Left lung (tissue), 10 donors: ENCODE measurements around the gene TNFRSF11A. TPM values are rescaled to one million over a fixed set of nuclear protein-coding genes. Genes with fewer than 3 reads are reported as not detected.

Experiments used
- ATAC-seq: fragments of 200-7000 bp; cut with Tn5 transposase; one replicate; pipeline ENCODE4 v1.9.1; 2020; ENCODE audit warnings: moderate library complexity
- DNase-seq, 4 donors: peaks; one replicate each; pipeline ENCODE4 v3.0.0-alpha.2; 2013 to 2020
- H3K27ac ChIP-seq, 2 donors: fragments of 200-600 bp; sonication (generic) in 1 of 2; one replicate each; pipeline versions ENCODE4 v1.5.0 to v1.8.0; 2020 to 2021
- H3K27me3 ChIP-seq, 2 donors: fragments of 200-600 bp; sonication (generic) in 1 of 2; one replicate each; pipeline versions ENCODE4 v1.5.0 to v1.8.0; 2020 to 2021
- H3K36me3 ChIP-seq, 2 donors: fragments of 200-600 bp; sonication (generic) in 1 of 2; one replicate each; pipeline versions ENCODE4 v1.5.0 to v1.8.0; 2020 to 2021
- H3K4me1 ChIP-seq, 2 donors: fragments of 200-600 bp; one replicate each; pipeline ENCODE4 v1.8.0; 2021
- H3K4me3 ChIP-seq, 2 donors: fragments of 200-600 bp; sonication (generic) in 1 of 2; one replicate each; pipeline versions ENCODE4 v1.5.0 to v1.8.0; 2020 to 2021; ENCODE audit warnings: mild to moderate bottlenecking in 1 of 2
- H3K9me3 ChIP-seq, 2 donors: fragments of 200-600 bp; sonication (generic) in 1 of 2; one replicate each; pipeline versions ENCODE4 v1.5.0 to v1.8.0; 2020 to 2021
- CTCF ChIP-seq, 2 donors: fragments of 200-600 bp; sonication (generic) in 1 of 2; IDR thresholded peaks; one replicate each; pipeline versions ENCODE4 v1.5.0 to v1.8.0; 2021; ENCODE audit warnings: antibody characterized with exemption in 2 of 2
- intact Hi-C, 2 donors: fragments of 100-400 bp; cut with DNase I; formaldehyde crosslinking; loops; one replicate each; pipeline versions ENCODE4 v1.11.2 to v1.14.2; 2022
- polyA plus RNA-seq, 6 donors: library from polyadenylated mRNA; unstranded; fragments of 120-200 nt; gene quantifications; one replicate each; pipeline ENCODE4 v1.2.1, GENCODE V29; 2013; ENCODE audit not compliant: insufficient read length in 6 of 6
- total RNA-seq, 2 donors: library from RNA; stranded (reverse); fragmentation: NEBNext Ultra II Directional; extraction: Animal tissue kit (Norgen Biotek cat#: 25700); gene quantifications; one replicate each; pipeline ENCODE4 v1.2.1, GENCODE V29; 2021
- donor health status: DM: no; HTN: yes; CAD: no.
- donor health status: DM: no; HTN: no; CAD: no.

TNFRSF11A gene
- total and polyA plus RNA-seq, 8 donors, result 2.5 to 8.9 (median 4.2) TPM

DNA sequence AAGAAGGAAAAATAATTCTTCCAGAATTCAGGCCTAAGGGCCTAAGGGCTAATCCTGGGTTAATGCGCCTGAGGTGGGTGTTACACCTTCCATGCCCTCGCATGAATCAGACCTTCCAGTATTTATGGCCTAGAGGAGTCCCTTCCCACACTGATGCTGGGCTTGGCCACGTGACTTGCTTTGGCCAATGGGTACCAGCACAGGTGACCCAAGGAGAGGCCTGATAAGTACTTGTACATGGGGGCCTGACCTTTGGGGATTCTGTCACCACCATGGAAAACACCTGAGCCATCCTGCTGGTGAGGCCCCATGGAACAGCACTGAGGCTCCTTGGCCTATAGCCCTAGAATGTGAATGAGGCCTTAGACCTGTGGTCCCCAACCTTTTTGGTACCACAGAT is 79.8 kb downstream of the TNFRSF11A start:
- H3K4me1 ChIP-seq, result no peaks in the 10 kb centered on the region
- H3K4me3 ChIP-seq, result no peak overlapping the region
- no peaks in the 10 kb centered on the region for H3K9me3 ChIP-seq
- no peak overlapping the region for H3K27ac ChIP-seq
- intact Hi-C loops, result no loop called here
- H3K27me3 ChIP-seq, result no peaks in the 10 kb centered on the region
- ATAC-seq (no peak), DNase-seq (no peak)
- no peak for TF ChIP-seq CTCF (IDR thresholded peaks at IDR 0.05)
- H3K36me3 ChIP-seq, result no peaks in the 10 kb centered on the region

DNA sequence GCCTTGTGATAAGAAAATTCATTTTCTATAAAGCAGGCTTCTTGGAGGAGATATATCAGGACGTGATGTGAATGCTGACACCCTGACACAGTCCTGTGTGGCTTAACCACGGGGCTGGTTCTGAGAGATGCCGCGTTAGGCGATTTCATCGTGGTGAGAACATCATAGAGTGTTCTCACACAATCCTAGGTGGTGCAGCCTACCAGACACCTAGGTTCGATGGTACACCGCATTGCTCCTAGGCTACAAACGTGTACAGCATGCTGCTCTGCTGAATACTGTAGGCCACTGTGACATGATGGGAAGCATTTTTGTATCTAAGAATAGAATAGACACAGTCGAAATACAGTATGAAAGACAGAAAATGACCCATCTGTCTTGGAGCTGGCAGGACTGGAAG is 82.5 kb downstream of the TNFRSF11A start:
- H3K9me3 ChIP-seq, result peaks cover 0 to 4% of the 10 kb centered on the region in 2 donors
- no peak for TF ChIP-seq CTCF (IDR thresholded peaks at IDR 0.05)
- no peaks in the 10 kb centered on the region for H3K36me3 ChIP-seq
- H3K27me3 ChIP-seq, result no peaks in the 10 kb centered on the region
- H3K27ac ChIP-seq, result no peak overlapping the region
- no peak for DNase-seq
- no peaks in the 10 kb centered on the region for H3K4me1 ChIP-seq
- no peak overlapping the region for H3K4me3 ChIP-seq
- no peak for ATAC-seq
- intact Hi-C loops, result no loop called here

DNA sequence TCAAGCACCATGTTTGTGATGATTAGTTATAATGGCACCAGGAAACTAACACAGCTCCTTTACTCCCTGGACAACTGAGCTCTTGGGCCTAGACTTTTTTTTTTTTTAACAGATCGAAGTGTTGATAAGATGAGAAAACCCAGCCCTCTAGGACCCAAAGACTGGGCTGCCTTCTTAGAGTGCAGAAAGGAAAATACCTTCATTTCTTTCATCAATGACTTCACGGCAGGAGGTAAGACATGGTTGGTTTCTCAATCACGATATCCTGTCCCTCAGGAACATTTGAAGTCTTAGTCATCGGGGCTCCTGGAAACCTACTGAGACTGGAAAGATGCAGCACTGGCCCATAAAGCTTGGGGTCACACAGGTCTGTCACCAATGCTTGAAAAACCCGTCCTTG is 84.7 kb downstream of the TNFRSF11A start:
- intact Hi-C loops, result no loop called here
- H3K27me3 ChIP-seq, result no peaks in the 10 kb centered on the region
- no peak for DNase-seq
- ATAC-seq, result no peak
- no peak for TF ChIP-seq CTCF (IDR thresholded peaks at IDR 0.05)
- no peaks in the 10 kb centered on the region for H3K36me3 ChIP-seq
- H3K4me3 ChIP-seq, result no peak overlapping the region
- peaks cover 0 to 4% of the 10 kb centered on the region in 2 donors for H3K9me3 ChIP-seq
- H3K27ac ChIP-seq, result no peak overlapping the region
- H3K4me1 ChIP-seq, result no peaks in the 10 kb centered on the region

DNA sequence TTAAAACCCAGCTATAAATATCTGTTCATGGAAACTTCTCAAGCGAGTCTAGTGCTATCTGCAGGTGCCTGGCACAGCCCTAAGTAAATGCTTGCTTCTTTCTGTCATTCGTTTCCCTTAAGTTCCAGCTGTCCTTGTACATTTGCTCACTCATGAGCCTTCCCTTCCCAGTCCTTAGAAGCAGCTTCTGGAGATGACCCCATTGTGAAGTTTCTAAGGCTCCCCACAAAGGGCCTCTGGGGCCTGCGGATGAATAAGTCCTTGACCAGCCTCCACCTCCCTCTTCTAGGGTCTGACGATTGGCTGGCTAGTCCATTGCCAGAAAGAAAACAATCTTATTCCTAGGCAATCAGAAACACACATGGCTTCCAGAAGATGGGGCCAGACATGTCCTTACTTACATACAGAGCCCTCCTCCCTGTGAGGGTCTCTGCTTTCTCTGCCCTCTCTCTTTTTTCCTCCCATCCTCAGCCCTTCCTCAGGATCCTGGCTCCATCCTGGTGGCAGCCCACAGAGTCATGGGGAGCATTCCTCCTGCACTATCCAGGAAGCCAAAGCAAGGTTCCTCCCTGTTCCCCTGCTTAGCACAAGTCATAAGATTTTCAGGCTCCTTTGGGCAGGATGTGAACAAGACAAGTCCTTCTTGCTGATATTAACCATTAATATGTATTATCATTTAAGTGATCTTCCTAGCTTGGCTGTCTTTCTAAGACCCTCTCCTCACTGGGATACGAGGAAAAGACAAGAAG is 87.3 kb downstream of the TNFRSF11A start:
- ATAC-seq, result no peak
- Histone ChIP-seq H3K27me3 (no peaks in the 10 kb centered on the region), H3K4me1 (no peaks in the 10 kb centered on the region), H3K4me3 (no peak overlapping the region), H3K27ac (no peak overlapping the region), H3K9me3 (peaks cover 0 to 4% of the 10 kb centered on the region in 2 donors), H3K36me3 (no peaks in the 10 kb centered on the region)
- intact Hi-C loops, result no loop called here
- TF ChIP-seq CTCF (IDR thresholded peaks at IDR 0.05), result no peak
- DNase-seq, result no peak

DNA sequence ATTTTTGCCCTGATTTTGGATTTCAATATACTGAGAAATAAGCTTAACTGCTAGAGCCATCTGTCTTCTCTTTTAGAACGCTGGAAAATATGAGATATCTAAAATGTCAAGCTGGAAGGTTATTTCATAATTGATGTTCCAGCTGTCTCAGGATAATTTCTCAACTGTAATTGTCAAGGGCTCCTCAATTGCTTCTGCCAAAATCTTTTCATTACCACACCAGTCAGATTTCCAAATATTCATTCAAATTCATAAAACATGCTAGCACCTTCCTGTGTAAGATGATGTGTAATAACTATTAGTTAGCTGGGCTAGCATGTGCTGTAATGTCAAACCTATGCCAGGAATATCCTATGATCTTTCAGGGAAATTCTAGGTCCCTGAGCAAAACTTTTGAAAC is 88.1 kb downstream of the TNFRSF11A start:
- Histone ChIP-seq H3K4me1 (no peaks in the 10 kb centered on the region), H3K4me3 (no peak overlapping the region), H3K27ac (no peak overlapping the region), H3K27me3 (no peaks in the 10 kb centered on the region), H3K9me3 (peaks cover 0 to 4% of the 10 kb centered on the region in 2 donors), H3K36me3 (no peaks in the 10 kb centered on the region)
- ATAC-seq, result no peak
- intact Hi-C loops, result no loop called here
- no peak for DNase-seq
- no peak for TF ChIP-seq CTCF (IDR thresholded peaks at IDR 0.05)
